HepG2 (cell line): Measurements from ENCODE around the gene OR52E2.
"Not testable (repeated sequence)": the region's sequence is repeated elsewhere in the genome, so short reads cannot be mapped to it uniquely, and the experiment has no call there.

Experiments
- BHLHE40 ChIP-seq: IDR thresholded peaks from 2 replicates; pipeline ENCODE4 v1.6.1; 2011; ENCODE audit warnings: low read length, improper control_type of control experiment
- CTCF ChIP-seq: sonication (generic); formaldehyde crosslinking; IDR thresholded peaks from 2 replicates; pipeline ENCODE4 v1.5.0; 2020; ENCODE audit warnings: mild to moderate bottlenecking, missing genetic modification reagents, moderate library complexity
- HMG20A ChIP-seq: IDR thresholded peaks from 2 replicates; pipeline ENCODE4 v1.6.1; 2016; ENCODE audit warnings: borderline replicate concordance
- HNF1B ChIP-seq: sonication (generic); formaldehyde crosslinking; IDR thresholded peaks from 2 replicates; pipeline ENCODE4 v1.5.1; 2020; ENCODE audit warnings: mild to moderate bottlenecking, moderate library complexity, missing genetic modification reagents
- KLF13 ChIP-seq: sonication (generic); formaldehyde crosslinking; IDR thresholded peaks from 2 replicates; pipeline ENCODE4 v1.4.0; 2020; ENCODE audit warnings: mild to moderate bottlenecking, missing genetic modification reagents
- KLF6 ChIP-seq: IDR thresholded peaks from 2 replicates; pipeline ENCODE4 v1.8.0; 2016; ENCODE audit warnings: missing biosample characterization, missing genetic modification reagents
- MAZ ChIP-seq, 2 experiments: sonication (generic) in 1 of 2; formaldehyde crosslinking in 1 of 2; IDR thresholded peaks; 2 replicates each; pipeline versions ENCODE4 v1.5.0 to v1.6.1; 2012 to 2020; ENCODE audit warnings: low read depth in 2 of 2, mild to moderate bottlenecking in 2 of 2, borderline replicate concordance in 1 of 2, improper control_type of control experiment in 1 of 2, low read length in 1 of 2, missing genetic modification reagents in 1 of 2, moderate library complexity in 1 of 2
- MEF2D ChIP-seq: sonication (generic); formaldehyde crosslinking; IDR thresholded peaks from 2 replicates; pipeline ENCODE4 v1.5.1; 2020; ENCODE audit warnings: mild to moderate bottlenecking, missing genetic modification reagents
- MLX ChIP-seq: IDR thresholded peaks from 2 replicates; pipeline ENCODE4 v1.6.1; 2016
- POLR2A ChIP-seq, 2 experiments: IDR thresholded peaks; 2 replicates each; pipeline ENCODE4 v1.6.1; 2011; ENCODE audit warnings: low read depth in 2 of 2, low read length in 2 of 2, mild to moderate bottlenecking in 1 of 2, moderate library complexity in 1 of 2; ENCODE audit not compliant: insufficient read depth in 1 of 2
- SALL2 ChIP-seq: sonication (generic); formaldehyde crosslinking; IDR thresholded peaks from 2 replicates; pipeline ENCODE4 v1.8.1; 2023; ENCODE audit warnings: mild to moderate bottlenecking, missing genetic modification reagents, inconsistent platforms
- YEATS2 ChIP-seq: sonication (generic); formaldehyde crosslinking; IDR thresholded peaks from 2 replicates; pipeline ENCODE4 v1.4.0; 2020; ENCODE audit warnings: missing genetic modification reagents, borderline replicate concordance
- ZFP41 ChIP-seq: sonication (generic); formaldehyde crosslinking; IDR thresholded peaks from 2 replicates; pipeline ENCODE4 v1.4.0; 2020; ENCODE audit warnings: mild to moderate bottlenecking, missing genetic modification reagents, borderline replicate concordance
- ZNF264 ChIP-seq: sonication (generic); formaldehyde crosslinking; IDR thresholded peaks from 2 replicates; pipeline ENCODE4 v1.4.0; 2020; ENCODE audit warnings: missing genetic modification reagents

- TF ChIP-seq BHLHE40; CTCF; POLR2A (IDR thresholded peaks at IDR 0.05; ENCODE audit: insufficient read depth in 1 of 2, low read depth in 2 of 2, low read length in 2 of 2); KLF6 (CRISPR knock-in tag); ZFP41 (CRISPR knock-in tag); HMG20A (CRISPR knock-in tag); HNF1B (CRISPR knock-in tag); ZNF264 (CRISPR knock-in tag); MLX (CRISPR knock-in tag); MEF2D (CRISPR knock-in tag); SALL2 (CRISPR knock-in tag); YEATS2 (CRISPR knock-in tag); MAZ (IDR thresholded peaks at IDR 0.05; ENCODE audit: borderline replicate concordance, low read depth, low read length); MAZ (CRISPR knock-in tag; IDR thresholded peaks at IDR 0.05; ENCODE audit: low read depth); KLF13: not testable (repeated sequence)
These were observed 748 bp downstream of the OR52E2 start for GRCh38 chr11:5058679-5059078.
